GM20431 (cell line): Measurements from ENCODE around the gene IL18RAP.

Source experiments
- in situ Hi-C: fragments of 300-500 bp; cut with MseI, MboI; formaldehyde crosslinking; loops from one replicate; pipeline ENCODE4 v1.15.0; 2020; ENCODE audit warnings: low sequenced_read_pairs; ENCODE audit not compliant: unreplicated experiment

The IL18RAP gene

GRCh38 chr2:102421890-102422759 is 835 bp upstream of the IL18RAP start:
- in situ Hi-C loops = no loop called here

- in situ Hi-C loops = no loop called here
These were observed 408 bp downstream of the IL18RAP start for GRCh38 chr2:102423368-102423767.

GRCh38 chr2:102424754-102425153 is 1.8 kb downstream of the IL18RAP start:
- in situ Hi-C loops = loop anchor here (25.0 kb wide), 1 partner anchor 412 kb away; no protein-coding TSS in a partner anchor

DNA sequence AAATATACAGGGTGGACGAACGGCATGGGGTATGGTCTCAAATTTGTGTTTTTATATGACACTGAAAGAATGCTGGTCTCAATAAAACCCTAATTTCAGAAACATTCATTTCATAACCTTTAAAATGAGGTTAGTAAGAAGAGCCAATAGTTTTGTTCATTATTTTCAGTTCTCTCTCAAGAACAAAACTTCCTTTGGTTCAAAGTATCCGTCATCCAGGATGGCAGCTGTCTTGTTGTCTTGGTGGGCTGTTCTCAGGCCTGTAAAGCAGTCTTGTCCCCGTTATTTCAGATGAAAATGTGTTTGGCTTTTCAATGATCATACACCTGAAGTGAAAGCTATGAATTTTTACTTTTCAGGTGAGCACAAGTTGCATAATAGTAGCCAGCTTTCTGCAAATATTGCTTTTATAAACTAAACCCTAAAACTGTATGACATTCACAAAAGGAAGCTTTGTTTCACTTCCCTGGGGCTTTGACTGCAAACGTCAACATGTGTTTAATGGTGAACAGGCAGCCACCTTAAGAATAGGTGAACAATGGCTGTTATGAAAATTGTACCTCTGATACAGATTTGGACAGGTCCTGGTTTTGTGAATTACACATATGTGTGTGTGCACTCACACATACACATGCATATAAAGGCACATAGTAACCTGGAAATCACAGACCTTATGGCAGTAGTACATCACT is 2.6 kb downstream of the IL18RAP start:
- in situ Hi-C loops = loop anchor here (25.0 kb wide), 1 partner anchor 413 kb away; no protein-coding TSS in a partner anchor

- in situ Hi-C loops = loop anchor here (25.0 kb wide), 1 partner anchor 415 kb away; no protein-coding TSS in a partner anchor
These were observed 4.3 kb downstream of the IL18RAP start for GRCh38 chr2:102427249-102427648.

- in situ Hi-C loops = loop anchor here (25.0 kb wide), 1 partner anchor 416 kb away; no protein-coding TSS in a partner anchor
These were observed 5.6 kb downstream of the IL18RAP start for GRCh38 chr2:102428573-102428972.

GRCh38 chr2:102432386-102432785 is 9.4 kb downstream of the IL18RAP start:
- in situ Hi-C loops = loop anchor here (25.0 kb wide), 1 partner anchor 420 kb away; no protein-coding TSS in a partner anchor

- in situ Hi-C loops = loop anchor here (25.0 kb wide), 1 partner anchor 422 kb away; no protein-coding TSS in a partner anchor
These were observed 11.2 kb downstream of the IL18RAP start for GRCh38 chr2:102433973-102434654.

DNA sequence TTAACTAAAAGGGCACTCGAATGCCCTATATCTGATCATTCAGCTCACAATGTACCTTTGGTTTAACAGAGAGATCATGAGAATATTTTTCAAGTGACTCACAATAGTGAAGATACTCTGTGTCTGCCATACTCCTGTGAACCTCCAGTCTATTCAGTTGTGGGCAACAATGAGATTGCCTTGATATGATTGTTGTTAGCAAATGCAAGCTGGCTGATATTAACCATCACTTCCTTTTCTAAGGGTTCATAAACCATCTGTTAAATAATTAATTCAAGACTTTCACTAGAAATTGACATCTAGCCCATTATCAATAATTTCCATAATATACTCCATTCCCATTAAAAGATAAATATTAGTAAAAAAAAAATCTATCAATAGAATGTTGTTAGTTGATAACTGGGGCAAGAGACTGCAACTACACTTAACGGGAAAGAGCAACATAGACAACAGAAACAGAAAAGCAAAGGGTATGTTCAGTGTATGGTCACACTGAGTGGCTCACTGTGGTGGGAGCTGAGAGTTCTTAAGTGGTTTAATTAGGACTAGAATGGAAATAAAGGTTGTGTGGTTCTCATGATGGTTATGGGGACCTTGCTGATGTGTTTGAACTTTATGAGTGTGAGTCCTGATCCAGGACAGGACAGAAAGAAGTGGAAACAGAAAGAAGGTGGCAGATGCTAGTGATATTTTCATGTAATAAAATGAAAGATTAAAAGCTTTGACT is 11.9 kb downstream of the IL18RAP start:
- in situ Hi-C loops = loop anchor here (25.0 kb wide), 1 partner anchor 423 kb away; no protein-coding TSS in a partner anchor

DNA sequence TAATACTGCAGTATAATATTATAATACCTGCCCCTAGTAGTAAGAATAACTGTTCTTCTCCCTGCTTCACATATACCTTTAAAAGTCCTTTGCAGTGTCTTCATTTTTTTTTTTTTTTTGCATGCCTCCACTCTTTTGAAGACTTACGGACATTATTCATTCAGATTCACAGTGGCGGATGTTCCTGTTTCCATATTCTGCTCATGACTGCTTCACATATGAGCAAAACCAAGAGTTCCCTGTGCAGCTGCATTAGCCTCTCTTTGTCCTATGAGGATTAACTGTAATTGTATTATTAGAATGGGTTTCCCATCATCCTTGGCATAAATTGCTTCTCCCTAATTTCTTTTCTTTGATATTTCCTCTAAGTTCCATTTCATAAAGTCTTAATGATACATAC is 12.8 kb downstream of the IL18RAP start:
- in situ Hi-C loops = loop anchor here (25.0 kb wide), 1 partner anchor 423 kb away; no protein-coding TSS in a partner anchor

DNA sequence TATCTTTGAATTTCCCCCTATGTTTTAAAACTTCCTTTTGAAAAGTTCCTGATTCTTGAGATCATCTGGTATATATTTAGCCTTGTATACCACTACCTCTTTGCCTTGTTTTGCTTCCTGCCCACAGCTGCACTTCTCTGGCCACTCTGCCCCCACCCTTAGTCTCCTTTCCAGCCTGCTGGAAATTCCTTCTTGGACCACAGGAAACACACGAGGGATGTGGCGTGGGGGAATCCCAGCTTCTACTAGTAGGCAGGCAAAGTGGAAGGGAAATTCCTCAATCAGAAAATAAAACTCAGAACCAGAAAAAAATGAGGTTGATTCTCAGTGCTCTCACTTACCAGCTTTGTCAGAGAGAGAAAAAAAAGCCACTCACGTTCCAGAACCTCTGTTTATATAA is 13.4 kb downstream of the IL18RAP start:
- in situ Hi-C loops = loop anchor here (25.0 kb wide), 1 partner anchor 424 kb away; no protein-coding TSS in a partner anchor

- in situ Hi-C loops = loop anchor here (25.0 kb wide), 1 partner anchor 425 kb away; no protein-coding TSS in a partner anchor
These were observed 14.2 kb downstream of the IL18RAP start for GRCh38 chr2:102437122-102437521.

- in situ Hi-C loops = loop anchor here (25.0 kb wide), 1 partner anchor 426 kb away; no protein-coding TSS in a partner anchor
These were observed 15.2 kb downstream of the IL18RAP start for GRCh38 chr2:102438111-102438510.

GRCh38 chr2:102438578-102438977 is 15.6 kb downstream of the IL18RAP start:
- in situ Hi-C loops = loop anchor here (25.0 kb wide), 1 partner anchor 426 kb away; no protein-coding TSS in a partner anchor

GRCh38 chr2:102439065-102439695 is 16.2 kb downstream of the IL18RAP start:
- in situ Hi-C loops = loop anchor here (25.0 kb wide), 1 partner anchor 427 kb away; no protein-coding TSS in a partner anchor

GRCh38 chr2:102442967-102443828 is 20.2 kb downstream of the IL18RAP start:
- in situ Hi-C loops = loop anchor here (10.0 to 25.0 kb wide), 2 partner anchors 198 to 431 kb away; no protein-coding TSS in a partner anchor

- in situ Hi-C loops = loop anchor here (10.0 to 25.0 kb wide), 2 partner anchors 199 to 432 kb away; no protein-coding TSS in a partner anchor
These were observed 21.3 kb downstream of the IL18RAP start for GRCh38 chr2:102444233-102444632.
